ENCODE results near the gene RALGPS1.

DNA sequence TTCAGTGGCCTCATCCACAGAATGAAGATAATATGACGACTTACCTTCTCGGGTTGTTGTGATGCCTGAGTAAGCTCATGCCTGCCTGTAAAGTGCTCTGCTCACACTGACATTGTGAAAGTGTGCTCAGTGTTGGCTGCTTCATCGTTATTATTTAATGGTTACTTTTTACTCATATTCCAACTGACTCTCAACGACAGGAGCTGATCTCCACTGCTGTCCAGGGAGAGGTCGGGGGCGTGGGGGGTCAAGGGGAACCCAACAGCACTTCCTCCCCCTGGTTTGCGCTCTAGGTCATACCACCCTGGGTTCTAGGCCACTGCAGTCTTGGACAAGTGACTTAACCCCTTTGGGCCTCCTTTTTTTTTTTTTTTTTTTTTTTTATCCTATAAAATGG lies 260.7 kb downstream of the RALGPS1 start:
- no peak for TF ChIP-seq POLR2A (IDR thresholded peaks at IDR 0.05)
- TF ChIP-seq, protein P1, sequence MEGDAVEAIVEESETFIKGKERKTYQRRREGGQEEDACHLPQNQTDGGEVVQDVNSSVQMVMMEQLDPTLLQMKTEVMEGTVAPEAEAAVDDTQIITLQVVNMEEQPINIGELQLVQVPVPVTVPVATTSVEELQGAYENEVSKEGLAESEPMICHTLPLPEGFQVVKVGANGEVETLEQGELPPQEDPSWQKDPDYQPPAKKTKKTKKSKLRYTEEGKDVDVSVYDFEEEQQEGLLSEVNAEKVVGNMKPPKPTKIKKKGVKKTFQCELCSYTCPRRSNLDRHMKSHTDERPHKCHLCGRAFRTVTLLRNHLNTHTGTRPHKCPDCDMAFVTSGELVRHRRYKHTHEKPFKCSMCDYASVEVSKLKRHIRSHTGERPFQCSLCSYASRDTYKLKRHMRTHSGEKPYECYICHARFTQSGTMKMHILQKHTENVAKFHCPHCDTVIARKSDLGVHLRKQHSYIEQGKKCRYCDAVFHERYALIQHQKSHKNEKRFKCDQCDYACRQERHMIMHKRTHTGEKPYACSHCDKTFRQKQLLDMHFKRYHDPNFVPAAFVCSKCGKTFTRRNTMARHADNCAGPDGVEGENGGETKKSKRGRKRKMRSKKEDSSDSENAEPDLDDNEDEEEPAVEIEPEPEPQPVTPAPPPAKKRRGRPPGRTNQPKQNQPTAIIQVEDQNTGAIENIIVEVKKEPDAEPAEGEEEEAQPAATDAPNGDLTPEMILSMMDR (IDR thresholded peaks at IDR 0.05), result no peak
